IMR-90 (cell line): ENCODE measurements around the gene WDR13. TPM values are rescaled to one million over a fixed set of nuclear protein-coding genes. Genes with fewer than 3 reads are reported as not detected.
A peak's percentile ranks its signal among the peaks of the same experiment; 100 is the strongest.

ENCODE experiments used
- ATAC-seq: fragments of 200-7000 bp; cut with Tn5 transposase; 2 replicates; pipeline ENCODE4 v1.9.1; 2020; ENCODE audit warnings: low read depth, mild to moderate bottlenecking, moderate library complexity
- BruUV-seq: library from RNA; stranded (reverse); fragments of 400-500 nt; replicated peaks from 2 replicates; lab custom pipeline; 2021; lab: Mats Ljungman, UMichigan
- CTCF ChIA-PET: fragments of 300-600 bp; formaldehyde crosslinking; extraction: SDS; loops from one replicate; lab custom pipeline; 2021; ENCODE audit warnings: antibody characterized with exemption; lab: Yijun Ruan, JAX
- POLR2A ChIA-PET: fragments of 300-600 bp; sonication (Branson Sonifier 250); formaldehyde crosslinking; loops from one replicate; lab custom pipeline; 2022; ENCODE audit warnings: antibody characterized with exemption; ENCODE audit not compliant: unreplicated experiment; lab: Charles Lee
- DNase-seq: peaks from one replicate; pipeline ENCODE4 v3.0.0; 2013
- H2AFZ ChIP-seq: replicated peaks from 2 replicates; pipeline ENCODE3; 2013; ENCODE audit warnings: low read length, mild to moderate bottlenecking; ENCODE audit not compliant: poor library complexity
- H2AK5ac ChIP-seq: 2 replicates; pipeline ENCODE4 v1.6.1; 2013; ENCODE audit warnings: low read depth, low read length, inconsistent platforms
- H2AK9ac ChIP-seq: replicated peaks from 2 replicates; pipeline ENCODE3; 2013; ENCODE audit warnings: mild to moderate bottlenecking, low read depth, low read length, moderate library complexity; ENCODE audit not compliant: poor library complexity
- H2BK120ac ChIP-seq: 2 replicates; pipeline ENCODE4 v1.6.1; 2013; ENCODE audit warnings: low read depth, low read length, inconsistent platforms
- H2BK15ac ChIP-seq: 3 replicates; pipeline ENCODE4 v1.6.1; 2013; ENCODE audit warnings: low read depth, low read length, inconsistent platforms
- H2BK20ac ChIP-seq: 2 replicates; pipeline ENCODE4 v1.6.1; 2013; ENCODE audit warnings: low read depth, mild to moderate bottlenecking, inconsistent platforms, low read length, moderate library complexity
- H2BK5ac ChIP-seq: 2 replicates; pipeline ENCODE4 v1.6.1; 2013; ENCODE audit warnings: mild to moderate bottlenecking, low read depth, low read length, inconsistent platforms; ENCODE audit not compliant: poor library complexity, severe bottlenecking
- H3K14ac ChIP-seq: replicated peaks from 2 replicates; pipeline ENCODE4 v1.6.1; 2013; ENCODE audit warnings: low read depth, low read length, inconsistent platforms
- H3K18ac ChIP-seq: 2 replicates; pipeline ENCODE4 v1.6.1; 2013; ENCODE audit warnings: low read depth, low read length, control low read depth
- H3K23ac ChIP-seq: 2 replicates; pipeline ENCODE4 v1.6.1; 2013; ENCODE audit warnings: low read depth, low read length, inconsistent platforms
- H3K27ac ChIP-seq: 2 replicates; pipeline ENCODE4 v1.5.1; 2013; ENCODE audit warnings: mild to moderate bottlenecking, control low read depth, low read length; ENCODE audit not compliant: insufficient read depth
- H3K27me3 ChIP-seq: 2 replicates; pipeline ENCODE4 v1.6.1; 2013; ENCODE audit warnings: low read length; ENCODE audit not compliant: control insufficient read depth, insufficient read depth
- H3K36me3 ChIP-seq: 2 replicates; pipeline ENCODE4 v1.6.1; 2013; ENCODE audit warnings: low read length, mixed read lengths; ENCODE audit not compliant: control insufficient read depth, insufficient read depth
- H3K4ac ChIP-seq: 2 replicates; pipeline ENCODE4 v1.6.1; 2013; ENCODE audit warnings: low read depth, low read length, inconsistent platforms
- H3K4me1 ChIP-seq: 2 replicates; pipeline ENCODE4 v1.6.1; 2013; ENCODE audit warnings: low read length, mixed read lengths; ENCODE audit not compliant: control insufficient read depth, insufficient read depth
- H3K4me2 ChIP-seq: 2 replicates; pipeline ENCODE4 v1.6.1; 2013; ENCODE audit warnings: low read depth, mild to moderate bottlenecking, control low read depth, low read length, moderate library complexity
- H3K4me3 ChIP-seq: 2 replicates; pipeline ENCODE4 v1.5.1; 2013; ENCODE audit warnings: low read depth, mild to moderate bottlenecking, control low read depth, low read length, moderate library complexity; ENCODE audit not compliant: insufficient read depth
- H3K56ac ChIP-seq: 2 replicates; pipeline ENCODE4 v1.6.1; 2013; ENCODE audit warnings: low read length, inconsistent platforms; ENCODE audit not compliant: insufficient read depth; ENCODE audit errors: extremely low read depth
- H3K79me1 ChIP-seq, 2 experiments: 2 replicates each; pipeline ENCODE4 v1.6.1; 2013; ENCODE audit warnings: low read length in 2 of 2, inconsistent platforms in 1 of 2, low read depth in 1 of 2
- H3K9ac ChIP-seq: 2 replicates; pipeline ENCODE4 v1.6.1; 2013; ENCODE audit warnings: low read depth, low read length, control low read depth
- H3K9me1 ChIP-seq: 2 replicates; pipeline ENCODE4 v1.6.1; 2013; ENCODE audit warnings: low read length, inconsistent platforms; ENCODE audit not compliant: insufficient read depth
- H3K9me3 ChIP-seq: 2 replicates; pipeline ENCODE4 v1.6.1; 2013; ENCODE audit warnings: low read length; ENCODE audit not compliant: control insufficient read depth, insufficient read depth
- H4K20me1 ChIP-seq: 2 replicates; pipeline ENCODE4 v1.6.1; 2013; ENCODE audit warnings: low read length, inconsistent platforms; ENCODE audit not compliant: insufficient read depth
- H4K5ac ChIP-seq: 2 replicates; pipeline ENCODE4 v1.6.1; 2013; ENCODE audit warnings: mild to moderate bottlenecking, low read depth, low read length, control low read depth
- H4K8ac ChIP-seq, 2 experiments: 2 replicates each; pipeline ENCODE4 v1.6.1; 2013; ENCODE audit warnings: low read depth in 2 of 2, low read length in 2 of 2, control low read depth in 1 of 2, inconsistent platforms in 1 of 2
- H4K91ac ChIP-seq: 2 replicates; pipeline ENCODE4 v1.6.1; 2013; ENCODE audit warnings: low read depth, low read length, inconsistent platforms; ENCODE audit not compliant: insufficient read depth
- RFX5 ChIP-seq: IDR thresholded peaks from 2 replicates; pipeline ENCODE4 v1.8.0; 2012; ENCODE audit warnings: low read depth, mild to moderate bottlenecking, low read length, moderate library complexity
- USF2 ChIP-seq: fragments of 150-350 bp; IDR thresholded peaks from 2 replicates; pipeline ENCODE4 v1.6.1; 2017; ENCODE audit warnings: mild to moderate bottlenecking, antibody characterized with exemption, low read length, low read depth
- WGBS, 2 experiments: methylation state at CpG; one replicate each; pipeline versions ENCODE4 v1.1.5 to v1.1.7; 2013; ENCODE audit warnings: missing lambda C conversion rate in 2 of 2; ENCODE audit not compliant: insufficient read length in 1 of 2; ENCODE audit errors: extremely low coverage in 2 of 2; 5-methylcytosine and 5-hydroxymethylcytosine counted together
- dilution Hi-C: fragments of 300-500 bp; cut with HindIII; formaldehyde crosslinking; loops from one replicate; pipeline ENCODE4 v1.14.3; 2018; ENCODE audit warnings: low sequenced_read_pairs; ENCODE audit not compliant: unreplicated experiment
- in situ Hi-C: fragments of 300-500 bp; cut with MboI; formaldehyde crosslinking; loops from 3 replicates; pipeline ENCODE4 v1.14.3; 2019; ENCODE audit warnings: low sequenced_read_pairs, inconsistent platforms, mixed read lengths
- intact Hi-C: fragments of 100-400 bp; cut with micrococcal nuclease; formaldehyde crosslinking; loops from 2 replicates; pipeline ENCODE4 v1.10.0; 2022
- polyA plus RNA-seq, 3 experiments: library from polyadenylated mRNA; depleted of rRNA; stranded (reverse); fragments of >200 nt; gene quantifications; 2 replicates each; pipeline ENCODE4 v1.2.3, GENCODE V29; 2012; ENCODE audit warnings: low replicate concordance in 1 of 3
- total RNA-seq: library from RNA; depleted of rRNA; stranded (reverse); fragments of >200 nt; gene quantifications from 2 replicates; pipeline ENCODE4 v1.2.3, GENCODE V29; 2012

The WDR13 gene
- total and polyA plus RNA-seq, 2 of the 4 experiments (the other 2 are of a cell fraction) = 62.7 to 153 TPM

- H3K9me3 ChIP-seq = no peaks in the 10 kb centered on the region
- ChIA-PET CTCF (no interaction called here), POLR2A (no interaction called here)
- H2BK5ac ChIP-seq = no peak overlapping the region
- H3K4me1 ChIP-seq = no peaks in the 10 kb centered on the region
- H4K5ac ChIP-seq = no peak overlapping the region
- no peak overlapping the region for H3K27ac ChIP-seq
- H3K56ac ChIP-seq = no peak overlapping the region
- H4K91ac ChIP-seq = no peak overlapping the region
- H3K9ac ChIP-seq = no peak overlapping the region
- no peaks in the 10 kb centered on the region for H3K9me1 ChIP-seq
- dilution Hi-C loops = no loop called here
- no peak overlapping the region for H2BK15ac ChIP-seq
- no peak overlapping the region for H2BK120ac ChIP-seq
- H3K18ac ChIP-seq = no peak overlapping the region
- no peak overlapping the region for H3K4me2 ChIP-seq
- H3K14ac ChIP-seq = no peak overlapping the region
- H3K79me1 ChIP-seq = no peaks in the 10 kb centered on the region
- in situ Hi-C loops = no loop called here
- no peak overlapping the region for H2AFZ ChIP-seq
- no CpG with 5 or more reads among the region's 5 CpGs for WGBS, 2 experiments
- no peak overlapping the region for H4K8ac ChIP-seq
- no peak overlapping the region for H2AK5ac ChIP-seq
- no peak overlapping the region for H2AK9ac ChIP-seq
- H4K20me1 ChIP-seq = no peaks in the 10 kb centered on the region
- H3K27me3 ChIP-seq = no peaks in the 10 kb centered on the region
- no peak overlapping the region for H3K4me3 ChIP-seq
- H3K36me3 ChIP-seq = no peaks in the 10 kb centered on the region
- TF ChIP-seq USF2 (no peak), RFX5 (no peak)
- no peak overlapping the region for H3K4ac ChIP-seq
- ATAC-seq (no peak), DNase-seq (peak; percentile 7)
- intact Hi-C loops = no loop called here
- H3K23ac ChIP-seq = no peak overlapping the region
- H2BK20ac ChIP-seq = no peak overlapping the region
- BruUV-seq = no TSS peak
Observed at GRCh38 chrX:48626401-48627298, 29.4 kb downstream of the WDR13 start.
